ENCODE data around the gene B4GAT1.
"Not testable (repeated sequence)": the region's sequence is repeated elsewhere in the genome, so short reads cannot be mapped to it uniquely, and the experiment has no call there.

Gene B4GAT1

DNA sequence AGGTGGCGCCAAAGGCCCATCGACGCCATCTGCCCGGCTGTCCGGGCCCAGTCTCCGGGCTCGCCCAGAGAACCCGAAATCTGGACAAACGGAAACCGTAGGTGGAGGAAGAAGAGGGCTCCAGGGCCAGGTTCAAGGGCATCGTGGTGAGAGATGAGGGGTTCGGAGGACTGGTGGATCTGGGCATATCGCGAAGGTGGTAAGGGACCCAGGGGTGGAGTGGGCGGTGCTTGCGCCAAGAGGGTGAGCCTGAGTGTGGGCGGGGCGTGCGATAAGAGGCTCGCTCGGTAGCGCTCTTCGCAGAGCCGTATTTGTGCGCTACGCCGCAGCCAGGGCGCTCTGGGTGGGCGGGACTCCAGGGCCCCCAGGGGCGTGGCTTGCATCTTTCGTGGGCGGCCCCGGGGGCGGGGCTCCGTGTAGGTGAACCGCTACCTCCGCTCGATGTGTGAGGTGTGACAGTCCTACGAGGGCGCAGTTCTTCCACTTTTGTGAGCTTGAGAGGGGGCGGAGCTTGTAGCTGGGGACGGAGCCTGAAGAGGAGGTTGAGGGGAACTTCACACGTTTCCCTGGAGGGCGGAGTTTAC, 35.4 kb downstream of the B4GAT1 start:
- H2AK5ac ChIP-seq (ENCODE audit: low read depth, low read length) = no peak overlapping the region
- H3K9me3 ChIP-seq (replicated peaks in 1 of 2; ENCODE audit: control insufficient read depth in 2 of 2, insufficient read depth in 1 of 2, low read depth in 1 of 2, low read length in 2 of 2) = no peaks in the 10 kb centered on the region
- peaks cover 0 to 4% (median 2%) of the 10 kb centered on the region in 3 experiments for H3K27me3 ChIP-seq (ENCODE audit: control insufficient read depth in 3 of 3, insufficient read depth in 3 of 3, low read depth in 1 of 3, low read length in 3 of 3)
- H3K79me1 ChIP-seq (ENCODE audit: low read depth, low read length) = no peaks in the 10 kb centered on the region
- no peak overlapping the region for H2BK15ac ChIP-seq (ENCODE audit: low read length)
- no peak overlapping the region for H2BK120ac ChIP-seq (ENCODE audit: low read depth, low read length)
- peak overlapping the region; percentile 61 for H3K9ac ChIP-seq (ENCODE audit: low read depth, low read length, poor library complexity)
- H3K23ac ChIP-seq (ENCODE audit: low read depth, low read length, poor library complexity) = no peak overlapping the region
- H3K18ac ChIP-seq (ENCODE audit: low read length) = peak overlapping the region; percentile 73
- H3K4ac ChIP-seq (ENCODE audit: low read length) = no peak overlapping the region
- peak; percentile 92 for DNase-seq (ENCODE audit: low spot score)
- peaks cover 8 to 13% of the 10 kb centered on the region in 2 donors for H3K4me1 ChIP-seq (ENCODE audit: control insufficient read depth in 2 of 2, insufficient read depth in 1 of 2, low read depth in 1 of 2, low read length in 2 of 2)
- no peak overlapping the region for H2BK12ac ChIP-seq (ENCODE audit: low read length)
- peak overlapping the region; percentile 93 for H2AFZ ChIP-seq (ENCODE audit: low read length)
- no peak overlapping the region for H2BK5ac ChIP-seq (ENCODE audit: low read length)
- H3K36me3 ChIP-seq (replicated peaks in 1 of 2; ENCODE audit: control insufficient read depth in 2 of 2, insufficient read depth in 2 of 2, low read length in 2 of 2) = no peaks in the 10 kb centered on the region
- peak overlapping the region; percentile 64 for H3K4me2 ChIP-seq (ENCODE audit: insufficient read depth, low read length, poor library complexity, severe bottlenecking)
- H3K27ac ChIP-seq (replicated peaks; ENCODE audit: low read length) = peak overlapping the region; percentile 65
- no peak overlapping the region for H3K14ac ChIP-seq (ENCODE audit: low read length)
- no CpG with 5 or more reads among the region's 44 CpGs for WGBS, 2 donors (ENCODE audit: extremely low coverage in 2 of 2, insufficient read length in 2 of 2, insufficient replicate concordance in 1 of 2)
- no peak overlapping the region for H4K91ac ChIP-seq (ENCODE audit: low read depth, low read length, poor library complexity)
- no peak overlapping the region for H4K8ac ChIP-seq (ENCODE audit: low read depth, low read length)
- H3K4me3 ChIP-seq (ENCODE audit: low read length in 2 of 2) = peak overlapping the region; percentile 56 to 82

DNA sequence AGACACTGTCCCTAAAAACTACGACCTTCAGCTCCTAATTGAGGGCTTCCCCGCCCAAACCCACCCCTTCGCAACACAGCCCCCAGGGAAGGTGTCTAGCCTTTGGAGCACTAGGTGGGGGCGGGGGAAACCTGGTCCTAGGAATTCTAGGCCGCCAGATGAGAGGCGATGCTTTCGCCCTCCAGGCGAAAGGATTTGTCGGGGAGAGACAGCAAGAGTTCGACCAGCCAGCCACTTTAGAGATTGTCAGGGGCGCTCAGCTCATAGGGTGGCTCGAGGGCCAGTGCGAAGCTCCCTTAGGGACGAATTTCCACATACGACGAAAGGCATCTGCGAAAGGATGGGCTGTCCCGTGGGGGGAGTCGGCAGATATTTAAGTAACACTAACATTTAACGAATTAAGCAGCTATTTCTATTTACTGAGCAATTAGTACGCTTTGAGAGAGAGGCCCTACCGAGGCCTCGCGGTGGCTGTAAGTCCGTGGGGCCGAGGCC, 35.9 kb downstream of the B4GAT1 start:
- no peak overlapping the region for H4K91ac ChIP-seq (ENCODE audit: low read depth, low read length, poor library complexity)
- no peak overlapping the region for H2BK12ac ChIP-seq (ENCODE audit: low read length)
- peak overlapping the region in 1 of 2 donors; percentile 56 for H3K4me3 ChIP-seq (ENCODE audit: low read length in 2 of 2)
- no peak overlapping the region for H4K8ac ChIP-seq (ENCODE audit: low read depth, low read length)
- DNase-seq (ENCODE audit: low spot score) = no peak
- H2BK120ac ChIP-seq (ENCODE audit: low read depth, low read length) = no peak overlapping the region
- H3K27ac ChIP-seq (replicated peaks; ENCODE audit: low read length) = no peak overlapping the region
- H3K9ac ChIP-seq (ENCODE audit: low read depth, low read length, poor library complexity) = no peak overlapping the region
- WGBS, 2 donors (ENCODE audit: extremely low coverage in 2 of 2, insufficient read length in 2 of 2, insufficient replicate concordance in 1 of 2) = no CpG with 5 or more reads among the region's 26 CpGs
- no peak overlapping the region for H3K14ac ChIP-seq (ENCODE audit: low read length)
- H2BK15ac ChIP-seq (ENCODE audit: low read length) = peak overlapping the region; percentile 51
- peak overlapping the region; percentile 64 for H3K4me2 ChIP-seq (ENCODE audit: insufficient read depth, low read length, poor library complexity, severe bottlenecking)
- no peaks in the 10 kb centered on the region for H3K36me3 ChIP-seq (replicated peaks in 1 of 2; ENCODE audit: control insufficient read depth in 2 of 2, insufficient read depth in 2 of 2, low read length in 2 of 2)
- no peaks in the 10 kb centered on the region for H3K79me1 ChIP-seq (ENCODE audit: low read depth, low read length)
- peaks cover 0 to 4% (median 2%) of the 10 kb centered on the region in 3 experiments for H3K27me3 ChIP-seq (ENCODE audit: control insufficient read depth in 3 of 3, insufficient read depth in 3 of 3, low read depth in 1 of 3, low read length in 3 of 3)
- H3K4ac ChIP-seq (ENCODE audit: low read length) = no peak overlapping the region
- H2AFZ ChIP-seq (ENCODE audit: low read length) = peak overlapping the region; percentile 93
- H3K18ac ChIP-seq (ENCODE audit: low read length) = no peak overlapping the region
- H3K23ac ChIP-seq (ENCODE audit: low read depth, low read length, poor library complexity) = no peak overlapping the region
- peaks cover 8 to 9% of the 10 kb centered on the region in 2 donors for H3K4me1 ChIP-seq (ENCODE audit: control insufficient read depth in 2 of 2, insufficient read depth in 1 of 2, low read depth in 1 of 2, low read length in 2 of 2)
- H2BK5ac ChIP-seq (ENCODE audit: low read length) = no peak overlapping the region
- peak overlapping the region; percentile 76 for H2AK5ac ChIP-seq (ENCODE audit: low read depth, low read length)
- no peaks in the 10 kb centered on the region for H3K9me3 ChIP-seq (replicated peaks in 1 of 2; ENCODE audit: control insufficient read depth in 2 of 2, insufficient read depth in 1 of 2, low read depth in 1 of 2, low read length in 2 of 2)

DNA sequence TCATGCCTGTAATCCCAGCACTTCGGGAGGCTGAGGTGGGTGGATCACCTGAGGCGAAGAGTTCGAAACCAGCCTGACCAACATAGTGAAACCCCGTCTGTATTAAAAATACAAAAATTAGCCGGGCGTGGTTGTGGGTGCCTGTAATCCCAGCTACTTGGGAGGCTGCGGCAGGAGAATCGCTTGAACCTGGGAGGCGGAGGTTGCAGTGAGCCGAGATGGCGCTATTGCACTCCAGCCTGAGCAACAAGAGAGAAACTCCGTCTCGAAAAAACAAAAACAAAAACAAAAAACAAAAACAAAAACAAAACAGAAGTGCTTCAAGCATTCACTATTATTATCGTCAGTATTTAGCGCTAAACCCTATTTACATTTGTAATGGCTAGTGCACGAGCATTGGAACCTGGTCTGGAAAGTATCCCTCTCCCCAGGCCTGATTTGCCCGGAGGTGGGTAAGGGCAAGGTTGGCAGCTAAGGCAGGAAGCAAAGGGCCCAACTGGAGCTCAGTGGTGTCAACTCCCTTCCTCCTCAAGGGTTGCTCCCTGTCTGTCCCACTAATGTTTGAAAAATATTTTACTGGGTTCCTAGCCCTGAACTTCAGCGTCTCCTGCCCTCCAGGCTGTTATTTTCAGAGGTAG, 36.5 kb downstream of the B4GAT1 start:
- H2AFZ ChIP-seq (ENCODE audit: low read length) = peak overlapping the region; percentile 93
- not testable (repeated sequence) for H3K14ac ChIP-seq (ENCODE audit: low read length); H4K8ac ChIP-seq (ENCODE audit: low read depth, low read length); H2BK12ac ChIP-seq (ENCODE audit: low read length); H3K18ac ChIP-seq (ENCODE audit: low read length); H3K27ac ChIP-seq (replicated peaks; ENCODE audit: low read length); H3K27me3 ChIP-seq (ENCODE audit: control insufficient read depth in 3 of 3, insufficient read depth in 3 of 3, low read depth in 1 of 3, low read length in 3 of 3); H3K4me1 ChIP-seq (ENCODE audit: control insufficient read depth in 2 of 2, insufficient read depth in 1 of 2, low read depth in 1 of 2, low read length in 2 of 2); H3K4me2 ChIP-seq (ENCODE audit: insufficient read depth, low read length, poor library complexity, severe bottlenecking); H3K9me3 ChIP-seq (replicated peaks in 1 of 2; ENCODE audit: control insufficient read depth in 2 of 2, insufficient read depth in 1 of 2, low read depth in 1 of 2, low read length in 2 of 2); H3K79me1 ChIP-seq (ENCODE audit: low read depth, low read length); H3K23ac ChIP-seq (ENCODE audit: low read depth, low read length, poor library complexity); DNase-seq (ENCODE audit: low spot score); H3K36me3 ChIP-seq (replicated peaks in 1 of 2; ENCODE audit: control insufficient read depth in 2 of 2, insufficient read depth in 2 of 2, low read length in 2 of 2); H3K9ac ChIP-seq (ENCODE audit: low read depth, low read length, poor library complexity); H2BK5ac ChIP-seq (ENCODE audit: low read length); H3K4me3 ChIP-seq (ENCODE audit: low read length in 2 of 2); H4K91ac ChIP-seq (ENCODE audit: low read depth, low read length, poor library complexity); H2BK120ac ChIP-seq (ENCODE audit: low read depth, low read length); H3K4ac ChIP-seq (ENCODE audit: low read length)
- WGBS, 2 donors (ENCODE audit: extremely low coverage in 2 of 2, insufficient read length in 2 of 2, insufficient replicate concordance in 1 of 2) = no CpG with 5 or more reads among the region's 18 CpGs
- H2AK5ac ChIP-seq (ENCODE audit: low read depth, low read length) = peak overlapping the region; percentile 76
- H2BK15ac ChIP-seq (ENCODE audit: low read length) = peak overlapping the region; percentile 51

DNA sequence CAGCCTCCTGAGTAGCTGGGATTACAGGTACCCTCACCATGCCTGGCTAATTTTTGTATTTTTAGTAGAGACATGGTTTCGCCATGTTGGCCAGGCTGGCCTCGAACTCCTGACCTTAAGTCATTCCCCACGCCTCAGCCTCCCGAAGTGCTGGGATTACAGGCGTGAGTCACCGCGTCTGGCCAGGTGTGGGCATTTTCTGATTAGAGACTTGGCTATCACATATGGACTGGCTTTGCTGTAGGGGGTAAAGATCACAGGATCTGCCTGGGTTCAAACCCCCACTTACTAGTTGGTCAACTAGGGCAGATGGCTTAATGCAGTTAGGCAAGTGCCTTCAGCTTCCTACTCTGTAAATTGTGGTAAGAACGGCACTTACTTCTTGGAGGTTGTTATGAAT, 37.1 kb downstream of the B4GAT1 start:
- H2BK15ac ChIP-seq (ENCODE audit: low read length) = no peak overlapping the region
- H3K9ac ChIP-seq (ENCODE audit: low read depth, low read length, poor library complexity) = no peak overlapping the region
- no CpG with 5 or more reads among the region's 8 CpGs for WGBS, 2 donors (ENCODE audit: extremely low coverage in 2 of 2, insufficient read length in 2 of 2, insufficient replicate concordance in 1 of 2)
- no peak overlapping the region for H2AFZ ChIP-seq (ENCODE audit: low read length)
- no peak overlapping the region for H2AK5ac ChIP-seq (ENCODE audit: low read depth, low read length)
- H2BK12ac ChIP-seq (ENCODE audit: low read length) = no peak overlapping the region
- H4K91ac ChIP-seq (ENCODE audit: low read depth, low read length, poor library complexity) = no peak overlapping the region
- H3K79me1 ChIP-seq (ENCODE audit: low read depth, low read length) = no peaks in the 10 kb centered on the region
- no peak overlapping the region for H3K18ac ChIP-seq (ENCODE audit: low read length)
- no peak overlapping the region for H3K27ac ChIP-seq (replicated peaks; ENCODE audit: low read length)
- no peak overlapping the region for H2BK5ac ChIP-seq (ENCODE audit: low read length)
- no peaks in the 10 kb centered on the region for H3K36me3 ChIP-seq (replicated peaks in 1 of 2; ENCODE audit: control insufficient read depth in 2 of 2, insufficient read depth in 2 of 2, low read length in 2 of 2)
- H4K8ac ChIP-seq (ENCODE audit: low read depth, low read length) = no peak overlapping the region
- H3K4me2 ChIP-seq (ENCODE audit: insufficient read depth, low read length, poor library complexity, severe bottlenecking) = no peak overlapping the region
- H2BK120ac ChIP-seq (ENCODE audit: low read depth, low read length) = no peak overlapping the region
- H3K9me3 ChIP-seq (replicated peaks in 1 of 2; ENCODE audit: control insufficient read depth in 2 of 2, insufficient read depth in 1 of 2, low read depth in 1 of 2, low read length in 2 of 2) = no peaks in the 10 kb centered on the region
- no peak for DNase-seq (ENCODE audit: low spot score)
- H3K14ac ChIP-seq (ENCODE audit: low read length) = no peak overlapping the region
- H3K4me1 ChIP-seq (ENCODE audit: control insufficient read depth in 2 of 2, insufficient read depth in 1 of 2, low read depth in 1 of 2, low read length in 2 of 2) = peaks cover 7 to 8% of the 10 kb centered on the region in 2 donors
- H3K4ac ChIP-seq (ENCODE audit: low read length) = no peak overlapping the region
- H3K23ac ChIP-seq (ENCODE audit: low read depth, low read length, poor library complexity) = no peak overlapping the region
- H3K27me3 ChIP-seq (ENCODE audit: control insufficient read depth in 3 of 3, insufficient read depth in 3 of 3, low read depth in 1 of 3, low read length in 3 of 3) = peaks cover 0 to 5% (median 2%) of the 10 kb centered on the region in 3 experiments
- no peak overlapping the region for H3K4me3 ChIP-seq (ENCODE audit: low read length in 2 of 2)

All from neuronal stem cell (in vitro differentiated cells).